Gastrocnemius medialis (tissue), 4 donors: ENCODE data around the gene SCG5. TPM values are rescaled to one million over a fixed set of nuclear protein-coding genes. Genes with fewer than 3 reads are reported as not detected.

ENCODE experiments used
- ATAC-seq, 2 donors: fragments of 150-250 bp; one replicate each; pipeline ENCODE4 v1.9.1; 2016
- DNase-seq, 2 donors: peaks; one replicate each; pipeline ENCODE4 v3.0.0-alpha.2; 2019
- H3K27ac ChIP-seq, 4 donors: fragments of 200-600 bp; sonication (generic); 1 replicate in 1 of 4; 2 replicates in 3 of 4; pipeline ENCODE4 v1.5.1; 2016 to 2018; ENCODE audit warnings: mild to moderate bottlenecking in 2 of 4, moderate library complexity in 1 of 4
- H3K27me3 ChIP-seq, 3 donors: fragments of 200-600 bp; sonication (generic) in 2 of 3; 1 replicate in 1 of 3; 2 replicates in 2 of 3; pipeline versions ENCODE4 v1.5.1 to v1.6.0; 2016 to 2019; ENCODE audit warnings: mild to moderate bottlenecking in 1 of 3, moderate library complexity in 1 of 3
- H3K36me3 ChIP-seq, 2 donors: fragments of 200-600 bp; sonication (generic) in 1 of 2; one replicate each; pipeline ENCODE4 v1.5.1; 2017 to 2018
- H3K4me1 ChIP-seq, 2 donors: fragments of 200-600 bp; sonication (generic) in 1 of 2; one replicate each; pipeline ENCODE4 v1.5.1; 2016 to 2017; ENCODE audit warnings: mild to moderate bottlenecking in 2 of 2
- H3K4me3 ChIP-seq, 4 donors: fragments of 200-600 bp; sonication (generic) in 3 of 4; 1 replicate in 1 of 4; 2 replicates in 3 of 4; pipeline ENCODE4 v1.5.1; 2016 to 2019; ENCODE audit warnings: mild to moderate bottlenecking in 2 of 4
- H3K9me3 ChIP-seq, 3 donors: fragments of 200-600 bp; sonication (generic) in 2 of 3; 1 replicate in 1 of 3; 2 replicates in 2 of 3; pipeline ENCODE4 v1.5.1; 2016 to 2019
- POLR2A ChIP-seq, 2 donors: fragments of 450-650 bp; IDR thresholded peaks; one replicate each; pipeline ENCODE4 v1.6.1; 2017; ENCODE audit warnings: antibody characterized with exemption in 2 of 2, mild to moderate bottlenecking in 2 of 2, moderate library complexity in 2 of 2
- in situ Hi-C, 4 donors: fragments of 200-750 bp; cut with MboI; loops; one replicate each; pipeline versions ENCODE4 v1.15.0 to v1.8.0; 2017; ENCODE audit warnings: low sequenced_read_pairs in 4 of 4
- intact Hi-C: fragments of 100-400 bp; cut with DNase I; formaldehyde crosslinking; loops from one replicate; pipeline ENCODE4 v1.15.1; 2023; ENCODE audit warnings: low total_unique reads
- total RNA-seq, 4 donors: library from RNA; depleted of rRNA; stranded (reverse); fragments of >200 nt; gene quantifications; one replicate each; pipeline versions ENCODE4 v1.1.0 to v1.2.3, GENCODE V29; 2016
- TF ChIP-seq, protein P1 (sequence below), 5 experiments: fragments of 450-650 bp in 3 of 5; fragments of 200-600 bp in 2 of 5; sonication (generic) in 2 of 5; IDR thresholded peaks in 4 of 5; conservative IDR thresholded peaks in 1 of 5; 1 replicate in 4 of 5; 2 replicates in 1 of 5; pipeline ENCODE4 v1.5.1; 2016 to 2019; ENCODE audit warnings: antibody characterized with exemption in 5 of 5, mild to moderate bottlenecking in 3 of 5, moderate library complexity in 3 of 5

The SCG5 gene
- total RNA-seq, 4 donors from 2014 or later: 0.53 TPM; not detected in 3

DNA sequence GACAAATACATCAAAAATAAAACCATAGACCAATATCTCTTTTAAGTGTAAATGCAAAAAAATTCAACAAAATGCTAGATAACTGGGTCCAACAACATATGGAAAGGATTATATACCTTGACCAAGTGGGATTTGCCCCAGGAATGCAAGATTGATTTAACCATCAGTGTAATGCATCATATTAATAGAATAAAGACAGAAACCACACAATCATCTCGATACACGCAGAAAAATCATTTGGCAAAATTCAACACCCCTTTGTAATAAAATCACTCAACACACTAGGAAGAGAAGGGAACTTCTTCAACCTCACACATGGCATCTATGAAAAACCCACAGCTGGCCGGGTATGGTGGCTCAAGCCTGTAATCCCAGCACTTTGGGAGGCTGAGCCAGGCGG, 95.8 kb downstream of the SCG5 start:
- DNase-seq: no peak
- Histone ChIP-seq H3K4me3 (no peak overlapping the region), H3K27me3 (no peaks in the 10 kb centered on the region), H3K36me3 (no peaks in the 10 kb centered on the region), H3K27ac (no peak overlapping the region), H3K9me3 (no peaks in the 10 kb centered on the region), H3K4me1 (no peaks in the 10 kb centered on the region)
- intact Hi-C loops (no loop called here), in situ Hi-C loops (no loop called here)
- no peak for ATAC-seq
- no peak for TF ChIP-seq POLR2A (IDR thresholded peaks at IDR 0.05)
- TF ChIP-seq, protein P1, sequence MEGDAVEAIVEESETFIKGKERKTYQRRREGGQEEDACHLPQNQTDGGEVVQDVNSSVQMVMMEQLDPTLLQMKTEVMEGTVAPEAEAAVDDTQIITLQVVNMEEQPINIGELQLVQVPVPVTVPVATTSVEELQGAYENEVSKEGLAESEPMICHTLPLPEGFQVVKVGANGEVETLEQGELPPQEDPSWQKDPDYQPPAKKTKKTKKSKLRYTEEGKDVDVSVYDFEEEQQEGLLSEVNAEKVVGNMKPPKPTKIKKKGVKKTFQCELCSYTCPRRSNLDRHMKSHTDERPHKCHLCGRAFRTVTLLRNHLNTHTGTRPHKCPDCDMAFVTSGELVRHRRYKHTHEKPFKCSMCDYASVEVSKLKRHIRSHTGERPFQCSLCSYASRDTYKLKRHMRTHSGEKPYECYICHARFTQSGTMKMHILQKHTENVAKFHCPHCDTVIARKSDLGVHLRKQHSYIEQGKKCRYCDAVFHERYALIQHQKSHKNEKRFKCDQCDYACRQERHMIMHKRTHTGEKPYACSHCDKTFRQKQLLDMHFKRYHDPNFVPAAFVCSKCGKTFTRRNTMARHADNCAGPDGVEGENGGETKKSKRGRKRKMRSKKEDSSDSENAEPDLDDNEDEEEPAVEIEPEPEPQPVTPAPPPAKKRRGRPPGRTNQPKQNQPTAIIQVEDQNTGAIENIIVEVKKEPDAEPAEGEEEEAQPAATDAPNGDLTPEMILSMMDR (IDR thresholded peaks at IDR 0.05 in 4 of 5, conservative IDR thresholded peaks at IDR 0.05 in 1 of 5): no peak

DNA sequence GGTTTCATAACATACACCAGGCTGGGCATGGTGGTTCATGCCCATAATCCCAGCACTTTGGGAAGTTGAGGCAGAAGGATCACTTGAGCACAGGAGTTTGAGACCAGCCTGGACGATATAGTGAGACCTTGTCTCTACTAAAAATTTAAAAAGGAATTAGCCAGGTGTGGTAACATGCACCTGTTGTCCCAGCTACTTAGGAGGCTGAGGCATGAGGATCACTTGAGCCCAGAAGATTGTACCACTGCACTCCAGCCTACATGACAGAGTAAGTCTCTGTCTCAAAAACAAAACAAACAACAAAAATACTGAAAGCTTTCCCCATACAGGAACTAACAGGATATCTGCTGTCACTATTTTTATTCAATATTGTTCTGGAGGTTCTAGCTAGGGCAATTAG, 97.2 kb downstream of the SCG5 start:
- ATAC-seq: no peak
- no peak for DNase-seq
- no peak for TF ChIP-seq POLR2A (IDR thresholded peaks at IDR 0.05)
- TF ChIP-seq, protein P1 (IDR thresholded peaks at IDR 0.05 in 4 of 5, conservative IDR thresholded peaks at IDR 0.05 in 1 of 5): no peak
- in situ Hi-C loops (no loop called here), intact Hi-C loops (no loop called here)
- H3K36me3 ChIP-seq: no peaks in the 10 kb centered on the region
- no peak overlapping the region for H3K4me3 ChIP-seq
- H3K27me3 ChIP-seq: no peaks in the 10 kb centered on the region
- no peak overlapping the region for H3K27ac ChIP-seq
- no peaks in the 10 kb centered on the region for H3K9me3 ChIP-seq
- no peaks in the 10 kb centered on the region for H3K4me1 ChIP-seq

DNA sequence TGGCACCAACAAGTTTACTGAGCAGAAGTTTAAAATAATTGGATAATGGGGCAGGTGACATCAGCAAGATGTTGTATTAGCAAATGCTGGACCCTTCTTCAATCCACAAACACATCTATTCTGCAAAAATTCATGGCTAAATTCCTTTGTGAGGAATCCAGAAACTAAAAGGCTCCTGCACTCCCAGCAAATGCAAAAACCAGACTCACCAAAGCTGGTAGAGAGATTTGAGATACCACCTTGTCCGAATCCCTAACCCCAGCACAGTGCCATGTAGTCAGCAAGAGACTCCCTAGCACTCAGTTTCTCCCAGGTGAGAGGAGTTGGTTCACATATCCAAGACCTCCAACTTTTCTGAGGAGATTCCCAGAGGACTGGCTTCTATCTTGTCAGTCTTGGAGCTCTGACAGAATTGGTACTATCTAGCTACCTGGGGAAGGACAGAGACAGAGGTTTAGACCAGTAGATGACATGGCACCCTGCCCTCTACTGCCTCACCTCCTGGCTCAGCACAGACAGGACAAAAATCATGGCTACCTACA, 98.1 kb downstream of the SCG5 start:
- ATAC-seq: no peak
- intact Hi-C loops: no loop called here

DNA sequence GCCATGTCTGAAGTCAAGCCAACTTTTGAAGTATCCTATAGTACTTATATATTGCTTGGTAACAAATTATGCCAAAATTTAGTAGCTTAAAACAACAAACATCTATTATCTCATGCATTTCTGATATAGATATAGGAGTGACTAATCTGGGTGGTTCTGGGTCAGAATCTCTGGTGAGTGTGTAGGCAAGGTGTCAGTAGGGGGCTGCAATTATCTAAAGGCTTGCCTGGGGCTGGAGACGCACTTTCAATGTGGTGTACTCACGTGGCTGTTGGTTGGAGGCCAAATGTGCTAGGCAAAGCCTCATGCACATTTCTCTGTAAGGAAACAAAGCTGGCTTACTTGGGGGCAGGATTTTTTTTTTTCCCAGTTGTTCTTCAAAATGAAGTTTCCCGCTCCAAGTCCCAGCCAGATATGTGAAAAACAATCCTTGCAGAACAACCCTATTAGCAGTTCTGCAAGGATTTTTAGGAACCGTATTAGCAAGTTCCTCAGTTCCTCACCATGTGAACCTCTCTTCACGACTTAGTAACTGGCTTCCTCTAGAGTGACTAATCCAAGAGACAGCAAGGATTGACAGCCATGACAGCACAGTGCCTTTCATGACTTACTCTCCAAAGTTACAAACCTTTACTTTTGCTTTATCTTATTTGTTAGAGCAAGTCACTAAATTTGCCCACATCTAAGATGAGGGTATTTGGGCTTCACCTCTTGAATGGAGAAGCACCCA, 102.1 kb downstream of the SCG5 start:
- DNase-seq: no peak
- in situ Hi-C loops: no loop called here

More for the DNA sequence above, 98.1 kb downstream of the SCG5 start:
- H3K36me3 ChIP-seq: no peaks in the 10 kb centered on the region
- H3K4me3 ChIP-seq: no peak overlapping the region
- no peak for DNase-seq
- no peak overlapping the region for H3K27ac ChIP-seq
- no peaks in the 10 kb centered on the region for H3K27me3 ChIP-seq
- no peaks in the 10 kb centered on the region for H3K9me3 ChIP-seq
- H3K4me1 ChIP-seq: no peaks in the 10 kb centered on the region
- no peak for TF ChIP-seq POLR2A (IDR thresholded peaks at IDR 0.05)
- TF ChIP-seq, protein P1 (IDR thresholded peaks at IDR 0.05 in 4 of 5, conservative IDR thresholded peaks at IDR 0.05 in 1 of 5): no peak
- in situ Hi-C loops: no loop called here

More for the DNA sequence above, 102.1 kb downstream of the SCG5 start:
- no peak overlapping the region for H3K27ac ChIP-seq
- TF ChIP-seq, protein P1 (IDR thresholded peaks at IDR 0.05 in 4 of 5, conservative IDR thresholded peaks at IDR 0.05 in 1 of 5): no peak
- TF ChIP-seq POLR2A (IDR thresholded peaks at IDR 0.05): no peak
- H3K4me1 ChIP-seq: no peaks in the 10 kb centered on the region
- no peaks in the 10 kb centered on the region for H3K36me3 ChIP-seq
- H3K9me3 ChIP-seq: no peaks in the 10 kb centered on the region
- intact Hi-C loops: no loop called here
- H3K27me3 ChIP-seq: no peaks in the 10 kb centered on the region
- no peak overlapping the region for H3K4me3 ChIP-seq
- no peak for ATAC-seq
